HepG2 (cell line): ENCODE results near the gene GPR25. TPM values are rescaled to one million over a fixed set of nuclear protein-coding genes. Genes with fewer than 3 reads are reported as not detected.

ENCODE experiments used
- BORCS8-MEF2B ChIP-seq: sonication (generic); formaldehyde crosslinking; IDR thresholded peaks from 2 replicates; pipeline ENCODE4 v1.8.0; 2022; ENCODE audit warnings: mild to moderate bottlenecking, missing genetic modification reagents
- CEBPB ChIP-seq: IDR thresholded peaks from 2 replicates; pipeline ENCODE4 v1.6.1; 2011; ENCODE audit warnings: low read depth, low read length, improper control_type of control experiment, borderline replicate concordance
- CREB1 ChIP-seq, 2 experiments: fragments of 450-650 bp in 1 of 2; IDR thresholded peaks; 2 replicates each; pipeline ENCODE4 v1.6.1; 2016 to 2017; ENCODE audit warnings: control low read depth in 1 of 2, mild to moderate bottlenecking in 1 of 2, missing compliant biosample characterization in 1 of 2, missing genetic modification characterization in 1 of 2
- DMAP1 ChIP-seq: IDR thresholded peaks from 2 replicates; pipeline ENCODE4 v1.6.1; 2016
- ETV6 ChIP-seq: sonication (generic); formaldehyde crosslinking; conservative IDR thresholded peaks from 2 replicates; pipeline ENCODE4 v1.4.0; 2020; ENCODE audit warnings: missing genetic modification reagents
- FOXA3 ChIP-seq: IDR thresholded peaks from 2 replicates; pipeline ENCODE4 v1.6.1; 2016; ENCODE audit warnings: missing genetic modification reagents, missing compliant biosample characterization
- GTF2F1 ChIP-seq: fragments of 150-350 bp; IDR thresholded peaks from 2 replicates; pipeline ENCODE4 v1.6.1; 2014; ENCODE audit warnings: low read length
- HNF1A ChIP-seq, 2 experiments: sonication (generic) in 1 of 2; formaldehyde crosslinking in 1 of 2; IDR thresholded peaks; 2 replicates each; pipeline versions ENCODE4 v1.4.0 to v1.6.1; 2016 to 2020; ENCODE audit warnings: borderline replicate concordance in 1 of 2, low read depth in 1 of 2, mild to moderate bottlenecking in 1 of 2, missing genetic modification reagents in 1 of 2
- MED1 ChIP-seq: sonication (generic); formaldehyde crosslinking; IDR thresholded peaks from 2 replicates; pipeline ENCODE4 v1.4.0; 2020; ENCODE audit warnings: missing genetic modification reagents
- MTF2 ChIP-seq: sonication (generic); formaldehyde crosslinking; IDR thresholded peaks from 2 replicates; pipeline ENCODE4 v1.5.0; 2020; ENCODE audit warnings: missing genetic modification reagents, borderline replicate concordance
- RFXAP ChIP-seq: sonication (generic); formaldehyde crosslinking; IDR thresholded peaks from 2 replicates; pipeline ENCODE4 v1.4.0; 2020; ENCODE audit warnings: missing genetic modification reagents, borderline replicate concordance
- SP1 ChIP-seq, 2 experiments: fragments of 450-650 bp in 1 of 2; sonication (generic) in 1 of 2; formaldehyde crosslinking in 1 of 2; IDR thresholded peaks; 2 replicates each; pipeline versions ENCODE4 v1.4.0 to v1.6.1; 2016 to 2020; ENCODE audit warnings: missing genetic modification reagents in 1 of 2
- TBX2 ChIP-seq: sonication (generic); formaldehyde crosslinking; IDR thresholded peaks from 2 replicates; pipeline ENCODE4 v1.5.0; 2020; ENCODE audit warnings: missing genetic modification reagents, mild to moderate bottlenecking, borderline replicate concordance
- ZBTB25 ChIP-seq: IDR thresholded peaks from 2 replicates; pipeline ENCODE4 v1.6.1; 2018; ENCODE audit warnings: missing genetic modification reagents
- ZMYM2 ChIP-seq: sonication (generic); formaldehyde crosslinking; IDR thresholded peaks from 2 replicates; pipeline ENCODE4 v1.8.0; 2022; ENCODE audit warnings: mild to moderate bottlenecking, missing genetic modification reagents
- ZNF232 ChIP-seq: sonication (generic); formaldehyde crosslinking; IDR thresholded peaks from 2 replicates; pipeline ENCODE4 v1.4.0; 2020; ENCODE audit warnings: missing genetic modification reagents, borderline replicate concordance
- ZNF333 ChIP-seq: sonication (generic); formaldehyde crosslinking; IDR thresholded peaks from 2 replicates; pipeline ENCODE4 v1.4.0; 2020; ENCODE audit warnings: mild to moderate bottlenecking, missing genetic modification reagents, borderline replicate concordance
- ZNF609 ChIP-seq: sonication (generic); formaldehyde crosslinking; IDR thresholded peaks from 2 replicates; pipeline ENCODE4 v1.4.0; 2020; ENCODE audit warnings: mild to moderate bottlenecking, missing genetic modification reagents, borderline replicate concordance
- ZSCAN21 ChIP-seq: sonication (generic); formaldehyde crosslinking; IDR thresholded peaks from 2 replicates; pipeline ENCODE4 v1.8.0; 2022; ENCODE audit warnings: mild to moderate bottlenecking, missing genetic modification reagents, moderate library complexity, borderline replicate concordance
- polyA plus RNA-seq, 8 experiments: library from polyadenylated mRNA; depleted of rRNA in 3 of 8; stranded (reverse) in 7 of 8; unstranded in 1 of 8; fragments of >200 nt; fragmentation: Illumina TruSeq in 4 of 8; extraction: Trizol in 4 of 8; gene quantifications; 2 replicates each; pipeline versions ENCODE4 v1.2.1 to v1.2.3, GENCODE V29; 2011 to 2016; ENCODE audit warnings: low read depth in 4 of 8, missing spikeins in 1 of 8, mixed read lengths in 1 of 8; ENCODE audit not compliant: insufficient read depth in 1 of 8
- total RNA-seq, 5 experiments: library from RNA; depleted of rRNA; stranded (reverse); fragments of >200 nt; fragmentation: Illumina TruSeq; extraction: Trizol; gene quantifications; 2 replicates each; pipeline ENCODE4 v1.2.3, GENCODE V29; 2016; ENCODE audit warnings: low read depth in 1 of 5

GPR25 gene
- total and polyA plus RNA-seq, 2 of the 13 experiments (the other 11 are each of a cell fraction or from before 2014, with no cell fraction given) = not detected

- peak; percentile 73; the same call in 1 of the 2 replicates for TF ChIP-seq ZNF609 (CRISPR knock-in tag)
- peak; percentile 82 for TF ChIP-seq BORCS8-MEF2B (CRISPR knock-in tag)
- TF ChIP-seq MTF2 = no peak
- TF ChIP-seq ZSCAN21 (CRISPR knock-in tag) = peak; percentile 67; the same call in 1 of the 2 replicates
- TF ChIP-seq CEBPB = peak; percentile 96
- no peak for TF ChIP-seq ZMYM2 (CRISPR knock-in tag)
- peak; percentile 62; the same call in 1 of the 2 replicates for TF ChIP-seq HNF1A (IDR thresholded peaks at IDR 0.05; ENCODE audit: low read depth)
- peak; percentile 93 for TF ChIP-seq HNF1A (CRISPR knock-in tag; IDR thresholded peaks at IDR 0.05; ENCODE audit: borderline replicate concordance)
- no peak for TF ChIP-seq CREB1 (IDR thresholded peaks at IDR 0.05)
- TF ChIP-seq CREB1 (CRISPR knock-in tag; IDR thresholded peaks at IDR 0.05) = peak; percentile 50
- TF ChIP-seq MED1 (CRISPR knock-in tag) = peak; percentile 79
- no peak for TF ChIP-seq ZNF232 (CRISPR knock-in tag)
- 0 out of 2 replicates have a peak, but pooled peaks have one; percentile 47 for TF ChIP-seq ETV6 (CRISPR knock-in tag)
- TF ChIP-seq ZBTB25 = peak; percentile 39; the same call in 1 of the 2 replicates
- peak; percentile 74 for TF ChIP-seq TBX2 (CRISPR knock-in tag)
- TF ChIP-seq FOXA3 (CRISPR knock-in tag) = peak; percentile 77
- peak; percentile 93 for TF ChIP-seq DMAP1 (CRISPR knock-in tag)
- TF ChIP-seq SP1 (IDR thresholded peaks at IDR 0.05) = no peak
- TF ChIP-seq SP1 (CRISPR knock-in tag; IDR thresholded peaks at IDR 0.05) = peak; percentile 46
- no peak for TF ChIP-seq ZNF333 (CRISPR knock-in tag)
- peak; percentile 69; the same call in 1 of the 2 replicates for TF ChIP-seq RFXAP (CRISPR knock-in tag)
- TF ChIP-seq GTF2F1 = no peak
Measured at GRCh38 chr1:200896531-200897196, 23.9 kb downstream of the GPR25 start (continued).
